GM21360 (cell line): ENCODE data around the gene ATAD3A.
"Not testable (repeated sequence)": the region's sequence is repeated elsewhere in the genome, so short reads cannot be mapped to it uniquely, and the experiment has no call there.

Source experiments
- ATAC-seq: cut with Tn5 transposase; IDR thresholded peaks from one replicate; pipeline ENCODE4 v1.9.1; 2021; ENCODE audit warnings: mild to moderate bottlenecking, moderate library complexity; ENCODE audit not compliant: unreplicated experiment

ATAD3A gene

DNA sequence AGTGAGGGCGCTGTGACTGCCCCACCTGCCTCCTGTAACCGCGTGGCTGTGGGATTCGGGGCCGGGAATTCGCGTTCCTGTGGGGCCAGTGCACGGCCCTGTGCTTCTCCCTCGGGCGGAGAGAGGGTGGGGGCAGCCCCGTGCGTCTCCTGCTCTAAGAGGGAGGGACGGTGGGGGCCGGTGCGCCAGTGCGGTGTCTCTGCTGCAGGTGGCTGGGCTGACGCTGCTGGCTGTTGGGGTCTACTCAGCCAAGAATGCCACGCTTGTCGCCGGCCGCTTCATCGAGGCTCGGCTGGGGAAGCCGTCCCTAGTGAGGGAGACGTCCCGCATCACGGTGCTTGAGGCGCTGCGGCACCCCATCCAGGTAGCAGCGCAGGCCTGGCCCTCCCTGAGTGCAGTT lies 10.6 kb downstream of the ATAD3A start:
- ATAC-seq: not testable (repeated sequence)

GRCh38 chr1:1523226-1523625 lies 11.3 kb downstream of the ATAD3A start:
- not testable (repeated sequence) for ATAC-seq

DNA sequence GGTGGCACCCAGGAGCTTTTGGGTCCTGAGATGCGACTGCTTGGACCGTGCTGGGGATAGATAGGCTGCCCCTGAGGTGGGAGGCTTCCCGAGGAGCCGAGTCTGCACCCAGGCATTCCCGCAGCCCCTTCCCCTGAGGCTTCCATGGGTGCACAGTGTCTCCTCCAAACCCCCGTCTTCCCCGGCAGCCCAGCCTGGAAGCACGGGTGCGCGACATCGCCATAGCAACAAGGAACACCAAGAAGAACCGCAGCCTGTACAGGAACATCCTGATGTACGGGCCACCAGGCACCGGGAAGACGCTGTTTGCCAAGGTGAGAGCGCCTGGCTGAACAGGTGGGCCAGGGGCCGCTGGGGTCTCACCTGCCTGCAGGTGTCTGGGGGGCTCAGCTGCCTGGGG lies 11.7 kb downstream of the ATAD3A start:
- ATAC-seq: not testable (repeated sequence)

DNA sequence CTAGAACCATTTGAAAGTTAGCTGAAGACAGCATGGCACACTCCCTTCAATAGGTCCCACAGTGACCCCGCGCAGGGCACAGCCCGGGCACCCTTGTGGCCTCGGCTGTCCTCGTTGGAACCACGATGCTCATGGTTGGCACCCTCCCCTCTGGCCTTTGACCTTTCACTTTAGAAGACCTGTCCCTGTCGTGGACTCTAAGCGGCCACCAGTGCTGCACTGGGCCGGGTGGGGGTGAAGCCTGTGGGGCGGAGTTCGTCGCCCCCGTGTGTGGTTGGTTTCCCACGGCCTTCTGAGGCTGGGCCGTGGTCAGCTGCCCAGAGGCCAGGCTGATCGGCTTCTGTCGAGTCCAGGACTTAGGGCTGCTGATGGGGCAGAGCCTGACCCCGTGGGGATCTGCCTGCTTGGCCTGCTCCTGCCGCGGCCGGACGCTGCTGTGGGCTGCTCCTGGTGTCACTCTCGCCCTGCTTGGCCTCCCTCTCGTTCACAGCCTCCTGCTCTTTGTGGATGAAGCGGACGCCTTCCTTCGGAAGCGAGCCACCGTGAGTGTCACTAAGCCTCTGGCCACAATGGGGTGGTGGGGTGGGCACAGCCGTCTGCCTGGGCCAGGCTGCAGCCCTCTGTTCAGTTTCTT lies 12.9 kb downstream of the ATAD3A start:
- ATAC-seq: not testable (repeated sequence)

DNA sequence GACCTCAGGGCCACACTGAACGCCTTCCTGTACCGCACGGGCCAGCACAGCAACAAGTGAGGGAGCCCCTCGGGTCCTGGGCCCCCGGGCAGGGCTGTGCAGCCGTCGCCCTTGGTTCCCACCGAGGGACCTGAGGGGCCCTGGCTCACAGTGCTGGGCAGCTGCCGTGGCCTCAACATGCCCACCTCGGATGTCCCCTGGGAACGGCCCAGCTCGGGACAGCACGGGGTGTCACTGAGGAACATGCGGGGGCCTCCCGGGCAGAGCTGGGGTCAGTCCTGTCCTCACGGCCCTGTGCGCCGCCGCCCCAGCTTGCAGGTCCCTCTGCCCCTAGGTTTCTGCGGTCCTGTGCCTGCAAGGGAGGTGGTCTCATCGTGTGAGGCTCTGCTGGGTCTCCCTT lies 14.5 kb downstream of the ATAD3A start:
- ATAC-seq: not testable (repeated sequence)

DNA sequence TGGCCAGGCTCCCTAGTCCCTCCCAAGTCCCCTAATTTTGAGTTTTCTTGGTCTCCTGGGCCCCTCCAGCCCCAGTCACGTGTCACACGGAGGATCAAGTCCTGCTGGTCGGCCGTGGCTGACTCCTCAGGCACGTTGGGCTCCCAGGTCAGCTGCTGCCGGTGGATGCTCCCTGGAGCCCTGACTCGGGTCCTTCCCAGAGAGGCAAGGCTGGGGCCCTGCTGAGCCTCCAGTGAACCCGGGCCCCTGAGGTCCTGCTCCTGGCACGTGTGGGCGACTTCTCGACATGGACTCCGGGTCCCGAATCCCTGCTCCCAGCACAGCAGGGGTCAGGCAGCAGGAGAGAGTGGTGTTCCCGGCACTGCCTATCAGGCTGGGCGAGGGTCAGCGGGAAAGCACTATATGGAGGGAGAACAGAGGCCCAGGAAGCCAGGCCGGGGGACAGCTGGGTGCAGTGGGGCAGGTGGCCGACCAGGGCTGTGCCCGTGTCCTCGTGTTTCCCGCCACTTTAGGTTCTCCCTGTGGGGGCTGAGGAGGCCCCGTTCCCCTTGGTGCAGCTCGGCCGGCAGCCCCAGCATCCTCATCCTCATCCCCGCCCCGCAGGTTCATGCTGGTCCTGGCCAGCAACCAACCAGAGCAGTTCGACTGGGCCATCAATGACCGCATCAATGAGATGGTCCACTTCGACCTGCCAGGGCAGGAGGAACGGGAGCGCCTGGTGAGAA lies 15.3 kb downstream of the ATAD3A start:
- ATAC-seq: no peak

- ATAC-seq: no peak
Observed at GRCh38 chr1:1528301-1529267, 16.6 kb downstream of the ATAD3A start.

DNA sequence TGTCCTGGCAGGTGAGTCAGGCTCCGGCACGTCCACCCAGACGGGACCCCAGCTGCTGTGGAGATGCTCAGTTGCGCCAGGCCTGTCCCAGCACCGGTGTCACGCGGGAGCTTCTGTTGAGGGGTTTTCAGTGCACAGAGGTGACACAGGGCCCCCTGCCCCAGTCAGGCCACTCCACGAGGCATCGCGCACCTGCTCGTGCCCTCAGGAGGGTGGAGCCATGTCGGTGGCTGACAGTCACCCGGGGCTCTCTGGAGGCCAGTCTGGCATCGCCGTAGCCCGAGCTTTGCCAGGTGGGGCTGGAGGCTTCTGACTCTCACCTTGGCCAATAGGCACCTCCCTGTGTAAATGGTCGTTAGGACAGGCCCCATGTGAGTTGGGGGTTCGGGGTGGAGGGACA lies 17.4 kb downstream of the ATAD3A start:
- no peak for ATAC-seq

DNA sequence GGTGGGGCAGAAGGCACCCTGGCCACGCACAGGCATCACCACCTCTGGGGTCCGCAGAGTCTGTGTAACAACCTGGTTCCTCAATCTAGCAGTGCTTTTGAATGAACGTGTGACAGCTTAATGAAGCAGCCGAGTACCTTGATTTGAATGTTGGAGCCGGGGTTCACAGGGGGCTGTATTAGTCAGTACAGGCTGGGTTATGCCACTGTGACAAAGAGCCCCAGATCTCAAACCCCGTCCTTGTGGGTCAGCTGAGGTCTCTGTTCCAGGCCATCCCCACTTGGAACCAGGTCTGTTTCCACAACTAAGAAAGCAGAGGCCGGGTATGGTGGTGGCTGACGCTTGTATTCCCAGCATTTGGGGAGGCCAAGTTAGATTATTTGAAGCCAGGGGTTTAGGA lies 18.0 kb downstream of the ATAD3A start:
- no peak for ATAC-seq

- no peak for ATAC-seq
Observed at GRCh38 chr1:1531947-1532346, 20.0 kb downstream of the ATAD3A start.

DNA sequence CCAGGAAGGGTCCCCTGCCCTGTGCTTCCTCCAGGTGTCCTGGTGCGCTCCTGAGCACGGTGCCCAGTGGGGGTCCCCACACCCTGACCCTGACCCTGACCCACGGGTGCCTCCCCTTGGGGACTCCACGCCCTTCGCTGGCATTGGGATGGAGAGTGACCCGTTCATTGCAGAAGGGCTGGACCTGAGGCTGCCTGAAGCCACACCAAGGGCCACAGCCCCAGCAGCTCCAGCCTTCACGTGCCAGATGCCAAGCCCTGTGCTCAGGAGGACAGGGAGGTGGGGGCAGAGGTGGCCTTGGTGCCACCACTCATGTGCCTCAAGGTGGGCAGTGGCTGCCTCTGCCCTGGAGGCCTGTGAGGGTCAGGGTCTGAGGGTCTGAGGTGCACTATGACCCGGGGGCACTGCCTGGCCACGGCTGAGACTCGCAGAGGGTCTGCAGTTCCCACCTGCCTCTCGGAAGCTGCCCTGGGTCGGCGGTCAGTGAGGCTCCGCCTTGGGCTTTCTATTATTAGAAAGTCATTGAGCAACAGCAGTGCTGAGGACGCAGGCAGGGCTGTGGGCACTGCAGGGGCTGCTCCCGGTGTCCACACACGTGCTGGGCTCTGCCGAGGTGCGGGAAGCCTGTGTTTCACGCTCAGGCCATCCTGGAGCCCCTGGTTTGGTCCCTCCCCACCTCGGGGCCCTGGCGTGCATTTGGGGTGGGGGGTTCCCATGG lies 21.4 kb downstream of the ATAD3A start:
- not testable (repeated sequence) for ATAC-seq

GRCh38 chr1:1533894-1534291 lies 21.9 kb downstream of the ATAD3A start:
- not testable (repeated sequence) for ATAC-seq

- ATAC-seq: no peak
Observed at GRCh38 chr1:1534401-1535154, 22.6 kb downstream of the ATAD3A start.

GRCh38 chr1:1535201-1536018 lies 23.4 kb downstream of the ATAD3A start:
- no peak for ATAC-seq

DNA sequence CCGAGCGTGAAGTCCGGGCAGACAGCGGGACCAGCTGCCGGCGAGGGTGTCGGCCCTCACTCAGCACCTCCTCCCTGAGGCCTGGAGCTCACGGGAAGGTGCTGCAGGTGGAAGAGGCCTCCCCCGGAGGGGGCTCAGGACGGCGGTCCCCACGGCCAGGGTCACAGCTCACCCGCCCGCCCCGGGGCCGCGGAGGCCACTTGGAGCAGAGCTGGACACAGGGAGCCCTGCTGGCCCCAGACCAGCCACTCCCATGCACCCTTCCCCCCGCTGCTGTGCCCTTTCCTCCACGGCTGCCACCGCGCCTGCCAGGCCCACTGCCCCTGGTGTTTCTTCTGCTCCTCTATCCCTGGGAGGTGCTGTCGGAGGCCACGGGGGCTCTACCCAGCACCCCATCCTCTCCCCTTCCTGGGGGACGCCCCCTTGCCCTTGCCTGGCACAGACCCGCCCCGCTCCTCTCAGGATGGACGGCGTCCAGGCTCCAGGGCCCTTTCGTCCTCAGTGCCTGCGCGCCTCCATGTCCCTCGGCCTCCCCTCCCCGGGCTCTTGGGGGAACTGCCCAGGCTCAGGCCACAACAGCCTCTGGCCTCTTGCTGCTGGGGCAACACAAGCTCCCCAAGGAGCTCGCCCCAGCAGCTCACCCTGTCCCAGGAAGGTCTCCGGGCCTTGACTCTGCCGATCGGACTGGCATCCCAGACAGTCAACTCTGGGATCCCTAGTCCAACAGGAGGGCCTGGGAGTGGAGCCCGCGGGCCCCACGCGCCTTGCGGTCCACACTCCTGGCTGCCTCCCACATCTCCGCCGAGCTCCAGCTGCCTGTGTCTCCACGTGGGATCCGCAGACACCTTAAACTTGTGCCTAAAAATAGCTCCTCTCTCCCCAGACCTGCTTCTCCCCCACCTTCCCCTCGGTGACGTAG lies 24.3 kb downstream of the ATAD3A start:
- ATAC-seq: no peak

DNA sequence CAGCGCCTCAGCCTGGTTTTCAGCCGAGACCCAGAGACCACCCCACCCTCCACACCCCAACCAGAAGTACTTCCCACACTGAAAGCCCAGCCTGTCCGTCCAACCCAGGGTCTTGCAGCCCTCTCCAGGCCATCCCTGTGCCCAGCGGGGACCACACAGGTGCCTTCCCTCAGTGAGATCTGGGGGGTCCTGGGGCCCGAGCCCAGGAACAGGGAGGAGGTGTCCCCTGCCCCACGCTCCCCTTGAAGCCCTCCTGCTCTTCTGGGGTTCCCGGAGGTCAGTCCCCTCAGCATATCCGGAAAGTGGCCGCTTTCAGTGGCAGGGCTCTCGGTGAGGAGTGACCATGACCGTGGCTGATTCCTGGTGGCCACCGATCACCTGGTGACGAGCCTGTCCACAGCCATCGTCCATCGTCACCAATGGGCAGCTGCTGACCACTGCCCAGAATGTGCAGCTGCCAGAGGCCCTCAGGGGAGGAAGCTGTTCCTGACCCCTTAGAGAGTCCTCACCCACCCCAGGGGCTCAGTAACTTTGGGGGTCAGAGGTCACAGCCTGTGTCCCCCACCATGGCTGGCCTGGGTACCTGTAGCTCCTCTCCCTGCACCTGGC lies 25.1 kb downstream of the ATAD3A start:
- no peak for ATAC-seq

GRCh38 chr1:1537626-1538250 lies 25.8 kb downstream of the ATAD3A start:
- no peak for ATAC-seq
